Cerebellar nuclear complex (tissue), 1 donor: ENCODE data around the gene RAP1GAP2.
"Not testable (repeated sequence)": the region's sequence is repeated elsewhere in the genome, so short reads cannot be mapped to it uniquely, and the experiment has no call there.

Experiments
- DNase-seq, 2 experiments: peaks; one replicate each; lab custom pipeline; 2025; lab: John Stamatoyannopoulos, UW

Gene RAP1GAP2

DNA sequence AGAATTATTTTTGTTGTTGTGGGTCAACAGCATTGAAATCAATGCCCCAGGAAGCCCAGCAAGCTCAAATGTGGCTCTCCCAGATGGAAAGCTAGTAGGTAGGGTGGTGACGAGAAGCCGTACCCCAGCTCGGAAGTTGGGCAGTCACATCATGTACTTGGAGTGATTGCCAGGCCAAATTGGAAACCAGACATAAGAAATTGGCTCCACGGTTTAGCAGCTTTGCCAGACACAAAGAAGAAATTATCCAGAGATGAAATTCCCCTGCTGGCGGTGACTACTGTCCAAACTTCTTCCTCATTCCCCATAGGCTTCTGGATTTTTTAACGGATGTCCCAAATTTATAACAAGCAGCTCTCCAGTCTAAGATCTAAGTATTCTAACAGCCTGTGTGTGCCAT is 171.3 kb downstream of the RAP1GAP2 start:
- no peak for DNase-seq

DNA sequence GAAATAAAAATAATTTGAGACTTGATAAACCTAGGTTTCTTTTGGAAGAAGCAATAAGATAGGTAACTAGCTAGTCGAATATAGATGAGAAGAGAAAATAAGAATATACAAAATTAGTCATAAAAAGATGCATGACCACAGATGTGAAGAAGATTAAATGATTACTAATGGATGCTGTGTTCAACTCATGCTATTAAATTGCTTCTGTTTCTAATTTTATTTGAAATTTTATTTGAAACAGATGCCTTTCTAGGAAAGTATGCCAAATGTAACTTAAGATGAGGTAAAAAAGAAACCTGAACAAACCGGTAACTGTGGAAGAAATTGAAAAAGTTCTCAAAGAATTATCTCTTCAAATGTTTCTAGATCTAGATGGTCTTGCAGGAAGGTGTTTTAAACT is 175.6 kb downstream of the RAP1GAP2 start:
- no peak for DNase-seq

DNA sequence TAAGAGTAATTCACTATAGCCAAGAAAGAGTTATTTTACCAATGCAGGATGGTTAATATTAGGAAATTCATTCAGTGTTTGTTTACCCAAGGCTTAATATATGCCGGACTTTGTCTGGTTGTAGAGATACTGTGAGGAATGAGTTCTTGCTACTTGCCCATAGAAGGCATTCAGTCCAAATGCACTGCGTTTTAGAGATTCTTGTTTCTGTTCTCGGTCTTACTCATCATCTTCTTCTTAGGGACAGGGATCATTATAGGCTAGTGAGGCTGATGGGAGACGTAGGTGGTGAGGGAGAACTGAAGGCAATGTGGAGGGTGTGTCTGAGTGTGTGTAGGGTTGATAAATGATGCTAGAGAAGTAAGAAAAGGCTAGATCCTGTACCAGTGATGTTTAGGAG is 176.5 kb downstream of the RAP1GAP2 start:
- no peak for DNase-seq

DNA sequence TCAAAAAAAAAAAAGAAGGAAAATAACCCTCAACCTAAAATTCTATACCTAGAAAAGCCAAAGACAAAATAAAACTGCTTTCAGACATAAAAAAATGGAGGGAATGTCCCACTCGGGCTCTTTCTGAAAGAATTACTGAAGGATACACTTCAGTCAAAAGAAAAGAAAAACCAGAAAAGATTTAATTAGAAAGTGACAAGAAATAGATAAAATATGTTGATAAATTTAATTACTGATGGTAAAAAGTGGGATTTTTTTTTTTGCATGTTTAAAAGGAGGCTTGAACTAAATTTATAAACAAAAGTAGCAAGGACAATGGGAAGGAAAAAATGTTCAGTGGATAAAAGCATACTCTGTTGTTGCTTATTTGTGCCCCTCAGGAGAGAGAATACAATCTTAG is 178.1 kb downstream of the RAP1GAP2 start:
- no peak for DNase-seq

DNA sequence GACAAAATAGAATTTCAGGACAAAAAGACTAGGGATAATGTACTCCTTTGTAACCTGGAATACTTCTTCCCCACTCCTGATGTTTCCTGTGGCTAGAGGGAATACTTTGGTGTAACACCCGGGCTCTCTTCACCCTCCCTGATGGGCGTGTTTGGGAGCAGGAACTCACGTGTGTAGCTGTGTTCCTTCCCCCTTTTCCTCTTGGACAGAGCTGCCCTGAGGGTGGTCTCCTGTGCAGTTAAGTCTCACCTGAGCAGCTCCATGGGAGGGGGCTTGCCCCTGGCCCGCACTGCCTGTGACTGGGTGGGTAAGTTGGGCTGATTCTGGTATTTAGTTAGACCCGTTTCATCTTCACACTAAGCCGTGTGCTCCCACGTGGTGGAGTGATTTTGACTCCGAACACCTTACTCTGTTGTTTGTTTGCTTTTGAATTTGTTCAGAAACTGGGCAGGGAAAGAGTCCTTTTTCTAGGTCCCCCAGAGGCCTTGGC is 179.3 kb downstream of the RAP1GAP2 start:
- no peak for DNase-seq

DNA sequence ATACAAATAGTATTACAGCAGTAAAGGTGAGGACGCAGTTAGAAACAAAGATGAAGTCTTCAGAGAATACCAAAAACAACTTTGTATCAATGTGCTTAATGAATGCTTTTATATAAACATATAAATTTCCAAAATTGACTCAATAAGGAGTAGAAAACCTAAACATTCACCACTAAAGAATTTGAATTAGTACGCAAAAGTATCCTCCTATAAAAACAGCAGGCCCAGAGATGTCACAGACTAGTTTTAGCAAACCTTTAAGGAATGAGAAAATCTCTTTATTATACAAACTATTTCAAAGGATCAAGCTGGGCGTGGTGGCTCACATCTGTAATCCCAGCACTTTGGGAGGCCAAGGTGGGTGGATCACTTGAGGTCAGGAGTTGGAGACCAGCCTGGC is 180.9 kb downstream of the RAP1GAP2 start:
- no peak for DNase-seq

DNA sequence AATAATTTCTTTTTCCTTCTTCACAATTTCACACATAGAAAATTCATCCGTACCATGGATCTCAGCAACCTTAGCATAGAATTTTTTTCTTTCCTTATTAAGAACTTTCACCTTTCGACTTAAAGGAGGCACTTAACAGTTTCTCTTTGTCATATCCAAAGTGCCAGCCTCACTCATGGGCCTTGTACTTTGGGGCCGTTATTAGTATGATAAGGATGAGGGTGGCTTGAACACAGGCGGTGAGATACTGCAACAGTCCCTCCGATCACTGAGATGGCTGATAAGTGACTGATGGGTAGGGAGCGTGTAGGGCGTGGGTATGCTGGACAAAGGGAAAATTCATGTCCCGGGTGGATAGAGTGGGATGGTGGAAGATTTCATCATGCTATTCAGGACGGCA is 181.9 kb downstream of the RAP1GAP2 start:
- DNase-seq: no peak

DNA sequence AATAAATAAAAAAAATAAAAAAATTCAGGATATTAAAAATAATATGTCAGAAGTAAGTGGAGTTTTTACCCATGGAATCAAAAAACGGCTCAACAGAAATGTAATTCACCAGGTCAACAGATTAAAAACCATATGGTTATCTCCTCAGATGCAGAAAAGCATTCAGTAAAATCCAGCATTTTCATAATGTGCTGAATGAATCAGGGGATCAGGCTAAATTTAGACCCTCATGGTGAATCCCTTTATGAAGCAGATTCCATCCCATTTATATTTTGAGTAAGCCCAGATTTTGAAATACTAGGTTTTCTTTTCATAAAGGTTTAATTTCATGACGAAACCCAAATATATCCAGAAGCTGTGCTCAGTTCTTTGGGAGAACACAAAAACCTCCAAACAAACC is 182.8 kb downstream of the RAP1GAP2 start:
- DNase-seq: no peak

DNA sequence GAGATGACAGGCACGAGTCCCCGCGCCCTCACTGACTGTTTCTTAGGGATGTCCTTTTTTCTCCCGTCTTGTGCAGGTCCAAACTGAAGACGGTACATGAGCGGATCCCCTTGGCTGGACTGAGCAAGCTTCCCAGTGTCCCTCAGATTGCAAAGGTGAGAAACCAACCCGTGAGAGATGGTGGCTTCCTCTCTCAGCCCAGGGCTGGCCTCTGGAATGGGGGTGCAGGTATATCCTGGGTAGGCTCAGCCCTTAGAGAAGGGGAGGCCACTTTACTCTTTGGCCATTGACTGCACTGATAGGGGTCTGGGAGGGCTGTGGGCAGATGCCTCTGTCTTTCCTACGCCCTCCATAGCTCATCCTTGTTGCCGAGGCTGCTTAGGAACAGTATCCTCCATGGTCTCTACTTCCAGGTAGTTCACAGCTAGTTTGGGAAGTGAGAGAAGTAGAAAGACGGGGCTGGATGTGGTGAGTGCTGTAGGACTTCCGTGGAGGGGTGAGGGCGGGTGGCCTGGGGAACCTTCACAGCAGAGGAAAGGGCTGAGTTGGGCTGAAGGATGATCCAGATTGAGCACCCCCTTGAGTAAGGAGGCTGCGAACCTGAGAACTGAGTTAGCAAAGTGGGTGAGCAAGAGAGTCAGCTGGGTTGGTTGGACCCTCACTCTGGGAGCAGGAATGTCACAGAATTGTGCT is 184.1 kb downstream of the RAP1GAP2 start:
- no peak for DNase-seq

DNA sequence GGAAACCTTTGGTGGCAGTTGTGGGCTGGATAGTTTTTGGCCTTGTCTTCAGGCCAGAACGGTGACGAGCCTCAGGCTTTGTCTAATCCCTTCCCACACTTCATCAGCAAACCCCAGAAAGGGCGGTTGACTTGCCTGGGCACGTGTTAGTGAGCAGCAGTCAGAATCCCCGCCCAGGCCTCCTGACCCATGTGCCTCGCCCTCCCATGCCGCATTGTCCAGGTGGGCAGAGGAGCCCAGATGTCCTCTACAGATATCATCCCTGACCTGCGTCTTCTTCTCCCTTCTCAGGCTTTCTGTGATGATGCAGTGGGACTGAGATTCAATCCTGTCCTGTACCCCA is 184.6 kb downstream of the RAP1GAP2 start:
- DNase-seq: no peak

DNA sequence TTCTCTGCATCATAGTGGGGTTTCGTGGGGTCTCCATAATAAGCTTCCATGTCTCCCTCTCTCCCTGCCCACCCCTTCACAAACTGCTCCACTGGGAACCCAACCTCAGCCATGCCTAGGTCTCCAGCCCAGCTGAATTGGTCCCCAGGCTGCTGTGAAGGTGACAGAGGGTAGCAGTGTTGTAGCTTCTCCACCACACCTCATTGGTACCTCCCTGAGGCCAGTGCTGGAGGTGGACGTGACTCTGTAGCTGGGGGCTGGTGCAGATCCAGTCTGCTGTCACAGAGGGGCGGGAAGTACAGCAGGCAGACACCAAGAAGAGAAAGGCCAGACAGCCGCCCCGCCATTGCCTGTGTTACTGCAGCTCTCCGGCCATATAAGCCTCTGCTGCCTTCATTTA is 185.1 kb downstream of the RAP1GAP2 start:
- DNase-seq: no peak

DNA sequence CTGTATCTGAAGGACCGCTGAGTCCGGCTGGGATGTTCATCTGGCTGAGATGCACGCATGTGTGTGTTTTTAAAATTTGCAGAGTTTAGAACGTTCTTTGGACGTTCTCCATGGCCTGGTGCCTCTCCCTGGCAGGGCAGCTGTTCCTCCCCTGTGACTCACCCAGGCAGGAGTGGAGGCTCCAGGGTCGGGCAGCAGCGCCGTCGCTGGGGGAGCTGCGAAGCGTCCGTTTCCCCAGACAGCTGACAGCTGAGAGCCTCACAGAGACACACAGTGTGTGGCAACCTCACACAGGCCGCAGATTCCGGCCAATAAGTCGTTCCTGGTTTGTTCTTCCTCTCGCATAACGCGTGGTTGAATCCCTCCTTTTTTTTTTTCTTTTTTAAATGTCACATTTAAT is 186.6 kb downstream of the RAP1GAP2 start:
- DNase-seq: no peak

DNA sequence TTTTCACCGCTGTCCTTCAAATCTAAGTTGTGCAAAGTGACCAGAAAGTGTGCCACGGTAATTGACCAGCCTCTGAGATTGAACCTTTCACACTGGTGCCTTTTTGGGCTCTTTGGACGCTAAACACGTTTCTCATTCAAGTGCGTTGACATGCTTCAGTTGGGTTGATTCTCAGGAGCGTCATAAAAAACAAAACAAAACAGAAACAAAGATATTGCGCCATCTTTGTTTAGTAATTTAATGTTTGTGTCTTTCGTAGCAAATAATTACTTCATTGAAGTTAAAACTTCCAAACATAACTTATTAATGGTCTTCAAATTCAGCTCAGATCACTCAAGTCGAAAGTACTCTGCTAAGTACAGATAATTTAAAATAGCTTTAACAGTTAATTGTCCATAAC is 187.0 kb downstream of the RAP1GAP2 start:
- DNase-seq: no peak

DNA sequence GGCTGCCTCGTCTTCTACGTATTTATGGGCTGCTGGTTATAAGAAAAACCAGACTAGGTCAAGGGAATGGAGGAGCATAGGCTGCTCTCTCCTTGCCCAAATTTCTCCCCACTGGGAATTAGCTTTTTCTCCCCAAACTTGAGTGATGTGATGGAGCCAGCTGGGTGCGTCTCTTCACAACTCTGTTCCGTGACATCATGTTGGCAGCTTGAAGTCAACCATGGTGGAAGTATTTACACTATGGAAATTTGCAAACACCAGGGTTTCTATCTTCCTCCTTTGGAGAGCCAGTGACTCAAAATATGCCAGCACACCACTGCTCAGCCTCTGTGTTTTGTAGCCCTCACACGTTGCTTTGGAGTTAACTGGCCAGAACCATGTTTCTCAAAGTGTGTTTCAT is 189.1 kb downstream of the RAP1GAP2 start:
- no peak for DNase-seq

DNA sequence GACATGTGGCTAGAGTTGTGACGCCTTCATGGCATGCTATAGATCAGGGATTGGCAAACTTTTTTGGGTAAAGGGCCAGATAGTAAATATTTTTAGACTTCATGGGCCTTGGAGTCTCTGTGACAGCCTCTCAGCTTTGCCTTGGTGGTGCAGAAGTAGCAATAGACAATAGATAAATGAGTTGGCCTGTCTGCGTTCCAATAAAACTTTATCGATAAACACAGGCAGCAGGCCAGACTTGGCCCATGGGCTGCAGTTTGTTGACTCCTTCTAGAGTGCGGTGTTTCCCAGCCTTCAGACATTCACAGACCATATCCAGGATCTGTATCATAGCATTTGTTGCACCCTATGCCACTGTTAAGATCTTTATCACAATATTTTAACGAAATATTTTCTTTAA is 190.7 kb downstream of the RAP1GAP2 start:
- DNase-seq: no peak

DNA sequence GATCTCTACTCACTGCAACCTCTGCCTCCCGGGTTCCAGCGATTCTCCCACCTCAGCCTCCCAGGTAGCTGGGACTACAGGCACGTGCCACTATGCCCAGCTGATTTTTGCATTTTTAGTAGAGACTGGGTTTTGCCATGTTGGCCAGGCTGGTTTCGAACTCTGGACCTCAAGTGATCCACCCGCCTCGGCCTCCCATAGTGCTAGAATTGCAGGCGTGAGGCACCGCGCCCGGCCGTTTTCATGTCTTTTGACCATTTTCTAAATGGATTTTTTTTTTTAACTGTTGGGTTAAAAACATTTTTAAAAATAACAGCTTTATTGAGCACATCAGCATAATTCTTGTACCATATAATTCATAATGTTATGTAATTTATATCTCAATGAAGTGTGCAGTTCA is 193.2 kb downstream of the RAP1GAP2 start:
- DNase-seq: not testable (repeated sequence)

DNA sequence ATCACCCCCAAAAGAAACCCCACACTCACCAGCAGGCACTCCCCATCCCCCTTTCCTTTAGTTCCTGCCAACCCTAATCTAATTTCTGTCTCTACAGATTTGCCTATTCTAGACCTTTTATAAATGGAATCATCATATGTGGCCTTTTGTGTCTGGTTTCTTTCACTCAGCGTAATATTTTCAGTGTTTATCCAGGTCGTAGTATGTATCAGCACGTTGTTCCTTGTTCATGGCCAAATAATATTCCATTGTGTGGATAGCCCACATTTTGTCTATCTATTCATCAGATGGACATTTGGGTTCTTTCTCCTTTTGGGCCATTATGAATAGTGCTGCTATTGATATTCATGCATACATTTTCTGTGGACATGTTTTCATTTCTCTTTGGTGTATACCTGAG is 193.6 kb downstream of the RAP1GAP2 start:
- DNase-seq: no peak

DNA sequence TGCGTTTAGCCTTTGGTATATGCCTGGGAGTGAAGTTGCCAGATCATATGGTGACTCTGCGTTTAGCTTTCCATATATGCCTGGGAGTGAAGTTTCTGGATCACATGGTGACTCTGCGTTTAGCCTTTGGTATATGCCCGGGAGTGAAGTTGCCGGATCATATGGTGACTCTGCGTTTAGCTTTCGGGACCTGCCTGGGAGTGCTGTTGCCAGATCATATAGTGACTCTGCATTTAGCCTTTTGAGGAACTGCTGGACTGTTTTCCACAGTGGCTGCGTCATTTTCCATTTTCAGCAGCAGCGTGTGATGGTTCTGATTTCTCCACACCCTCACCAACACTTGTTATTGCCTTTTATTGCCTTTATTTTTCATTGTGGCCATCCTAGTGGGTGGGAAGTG is 194.2 kb downstream of the RAP1GAP2 start:
- DNase-seq: no peak

DNA sequence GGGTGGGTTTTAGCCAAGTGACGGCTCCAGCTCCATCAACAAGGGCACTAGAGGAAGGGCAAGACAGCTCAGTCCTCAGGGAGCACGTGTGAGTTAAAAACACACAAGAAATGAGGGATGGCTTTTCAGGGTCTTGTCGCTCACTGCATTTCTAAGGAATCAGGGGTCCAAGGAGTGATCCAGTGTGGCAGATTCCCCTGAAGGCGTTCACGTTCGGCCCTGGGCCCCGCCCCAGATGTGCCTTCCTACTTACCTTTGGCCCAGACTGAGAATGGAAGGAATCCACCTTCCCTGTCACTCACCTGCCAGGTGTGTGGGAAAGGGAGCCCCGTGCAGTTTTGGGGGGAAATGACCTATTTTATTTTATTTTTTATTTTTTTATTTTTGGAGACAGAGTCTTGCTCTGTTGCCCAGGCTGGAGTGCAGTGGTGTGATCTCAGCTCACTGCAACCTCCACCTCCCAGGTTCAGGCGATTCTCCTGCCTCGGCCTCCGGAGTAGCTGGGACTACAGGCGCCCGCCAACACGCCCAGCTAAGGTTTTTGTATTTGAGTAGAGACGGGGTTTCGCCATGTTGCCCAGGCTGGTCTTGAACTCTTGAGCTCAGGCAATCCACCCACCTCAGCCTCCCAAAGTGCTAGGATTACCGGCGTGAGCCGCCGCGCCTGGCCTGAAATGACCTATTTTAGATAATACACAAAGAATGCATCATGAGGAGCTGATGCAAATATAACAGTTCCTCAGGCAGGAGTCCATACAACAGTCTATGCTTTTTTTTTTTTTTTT is 195.3 kb downstream of the RAP1GAP2 start:
- not testable (repeated sequence) for DNase-seq

DNA sequence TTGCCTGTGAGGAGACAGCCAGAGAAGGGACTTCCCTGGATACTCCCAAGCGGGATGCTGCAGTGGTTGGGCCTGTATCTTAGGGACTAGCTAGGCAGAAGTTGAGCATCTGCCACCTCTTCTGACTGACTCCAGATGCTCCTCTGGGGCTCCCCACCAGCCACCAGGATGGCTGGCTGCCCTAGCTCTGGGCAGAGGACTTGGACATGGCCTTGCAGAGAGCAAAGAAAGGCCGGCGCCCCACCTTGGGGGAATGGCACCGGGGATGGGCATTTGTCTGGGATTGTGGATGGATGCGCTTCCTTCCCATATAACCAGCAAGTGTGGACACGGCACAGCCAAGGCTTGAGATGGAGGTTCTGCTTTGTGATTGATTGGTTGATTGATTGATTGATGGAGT is 198.2 kb downstream of the RAP1GAP2 start:
- no peak for DNase-seq

DNA sequence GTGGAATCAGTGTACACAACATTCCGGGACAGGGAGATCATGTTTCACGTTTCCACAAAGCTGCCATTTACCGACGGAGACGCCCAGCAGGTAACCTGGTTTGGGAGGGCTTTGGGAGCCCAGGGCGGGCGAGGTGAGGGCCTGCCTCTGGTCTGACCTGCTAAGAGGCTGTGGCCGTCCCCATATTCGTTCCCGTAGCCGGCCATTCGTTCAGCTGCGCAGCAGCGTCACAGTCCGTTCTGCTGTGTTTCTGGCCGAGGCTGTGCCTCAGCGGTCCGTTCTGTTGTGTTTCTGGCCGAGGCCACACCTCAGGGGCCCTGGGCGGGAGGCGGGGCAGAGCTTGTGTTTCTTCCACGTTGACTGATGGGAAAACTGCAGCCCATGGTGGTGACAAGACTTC is 199.1 kb downstream of the RAP1GAP2 start:
- no peak for DNase-seq

DNA sequence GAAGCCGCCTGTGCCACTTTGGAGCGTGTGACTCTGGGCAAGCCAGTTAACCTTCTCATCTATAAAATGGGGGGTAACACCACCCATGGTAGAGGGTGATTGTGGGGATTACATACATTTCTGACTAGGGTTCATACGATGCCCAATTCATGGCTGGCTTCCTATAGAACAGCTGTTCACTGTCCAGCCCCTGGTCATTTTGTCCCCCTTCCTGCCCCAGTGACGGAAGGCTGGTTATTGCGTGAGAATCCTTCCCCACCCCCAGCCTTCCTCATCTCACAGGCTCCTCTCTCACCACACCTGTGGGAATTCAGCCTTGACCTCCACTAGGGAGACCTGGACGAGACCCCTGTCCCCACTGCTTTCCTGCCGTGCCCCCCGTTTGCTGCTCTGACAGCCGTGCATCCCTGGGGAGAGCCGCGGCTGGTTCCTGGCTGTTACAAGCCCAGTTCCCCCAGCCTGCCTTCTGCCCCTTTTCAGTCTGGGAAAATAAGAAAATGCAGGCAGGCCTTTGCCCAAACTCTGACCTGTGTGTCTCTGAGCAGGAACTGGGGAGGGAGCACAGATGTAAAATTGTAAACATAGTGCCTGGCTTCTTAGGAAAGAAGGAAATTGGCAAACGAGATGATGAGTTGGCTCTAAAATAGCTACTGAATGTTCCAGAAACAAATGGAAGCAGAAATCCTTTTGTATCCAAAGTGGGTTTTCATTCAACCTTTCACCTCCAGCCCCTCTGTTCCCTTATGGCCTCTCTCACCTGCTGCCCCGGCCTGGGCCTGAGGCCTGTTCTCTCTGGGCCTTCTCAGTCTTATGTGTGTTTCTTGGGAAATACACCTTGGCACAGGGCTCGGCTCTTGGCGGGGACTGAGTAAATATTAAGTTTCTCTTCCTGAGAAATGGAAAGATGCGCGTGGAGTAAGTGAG is 199.9 kb downstream of the RAP1GAP2 start:
- DNase-seq: no peak
